Activated CD8-positive, alpha-beta memory T cell treated with anti-CD3 and anti-CD28 coated beads for 1 hour (primary cell): ENCODE measurements around the gene COX20.
"Not testable (repeated sequence)": the region's sequence is repeated elsewhere in the genome, so short reads cannot be mapped to it uniquely, and the experiment has no call there.

ENCODE experiments used
- DNase-seq, 2 donors: peaks; one replicate each; pipeline ENCODE4 v3.0.0-alpha.2; 2020; ENCODE audit warnings: low read depth in 1 of 2; ENCODE audit errors: extremely low read depth in 1 of 2

The COX20 gene

DNA sequence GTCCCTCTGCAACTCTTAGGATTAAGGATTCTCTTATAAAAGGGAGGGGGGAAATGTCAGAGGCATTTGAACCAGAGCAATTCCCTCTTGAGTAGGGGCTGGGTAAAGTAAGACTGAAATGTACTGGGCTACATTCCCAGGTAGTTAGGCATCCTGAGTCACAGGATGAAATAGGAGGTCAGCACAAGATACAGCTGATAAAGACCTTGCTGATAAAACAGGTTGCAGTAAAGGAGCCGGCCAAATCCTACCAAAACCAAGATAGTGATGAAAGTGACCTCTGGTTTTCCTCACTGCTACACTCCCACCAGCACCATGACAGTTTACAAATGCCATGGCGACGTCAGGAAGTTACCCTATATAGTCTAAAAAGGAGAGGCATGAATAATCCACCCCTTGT is 14.3 kb upstream of the COX20 start:
- DNase-seq: no peak

GRCh38 chr1:244822878-244823277 is 12.6 kb upstream of the COX20 start:
- no peak for DNase-seq

DNA sequence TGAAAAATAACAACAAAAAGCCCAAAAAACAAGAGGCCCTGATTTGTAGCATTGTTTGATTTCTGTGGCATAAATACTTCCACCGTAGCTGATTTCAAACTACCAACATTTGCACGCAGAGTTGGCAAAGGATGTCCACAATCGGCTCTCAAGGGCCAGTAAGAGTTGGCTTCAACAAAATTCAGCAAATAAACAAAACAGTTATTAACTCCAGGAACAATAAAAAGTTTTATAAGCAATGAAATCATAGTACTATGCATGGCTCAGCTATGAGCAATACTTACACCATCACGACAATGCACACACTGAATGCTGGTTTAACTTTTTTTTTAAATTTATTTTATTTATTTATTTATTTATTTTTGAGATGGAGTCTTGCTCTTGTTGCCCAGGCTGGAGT is 8.7 kb upstream of the COX20 start:
- no peak for DNase-seq

DNA sequence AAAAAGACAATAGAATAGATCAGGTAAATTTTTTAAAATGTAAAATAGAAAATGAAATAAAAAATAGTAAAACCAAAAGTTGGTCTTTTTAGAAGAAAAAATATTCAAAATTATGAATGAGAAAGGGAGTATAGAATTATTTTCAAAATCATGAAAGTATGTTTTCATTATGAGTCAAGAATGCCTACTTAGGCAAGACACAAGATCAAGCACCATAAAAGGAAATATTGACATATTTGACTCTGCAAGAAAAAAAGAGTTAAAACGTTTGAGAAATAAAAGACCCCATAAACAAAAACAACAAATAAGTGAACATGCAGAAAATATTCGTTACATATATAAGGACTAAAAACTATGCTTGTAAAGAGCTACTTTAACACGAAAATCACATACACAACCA is 4.8 kb upstream of the COX20 start:
- DNase-seq: no peak

- not testable (repeated sequence) for DNase-seq
Observed at GRCh38 chr1:244833260-244833659, 2.2 kb upstream of the COX20 start.

DNA sequence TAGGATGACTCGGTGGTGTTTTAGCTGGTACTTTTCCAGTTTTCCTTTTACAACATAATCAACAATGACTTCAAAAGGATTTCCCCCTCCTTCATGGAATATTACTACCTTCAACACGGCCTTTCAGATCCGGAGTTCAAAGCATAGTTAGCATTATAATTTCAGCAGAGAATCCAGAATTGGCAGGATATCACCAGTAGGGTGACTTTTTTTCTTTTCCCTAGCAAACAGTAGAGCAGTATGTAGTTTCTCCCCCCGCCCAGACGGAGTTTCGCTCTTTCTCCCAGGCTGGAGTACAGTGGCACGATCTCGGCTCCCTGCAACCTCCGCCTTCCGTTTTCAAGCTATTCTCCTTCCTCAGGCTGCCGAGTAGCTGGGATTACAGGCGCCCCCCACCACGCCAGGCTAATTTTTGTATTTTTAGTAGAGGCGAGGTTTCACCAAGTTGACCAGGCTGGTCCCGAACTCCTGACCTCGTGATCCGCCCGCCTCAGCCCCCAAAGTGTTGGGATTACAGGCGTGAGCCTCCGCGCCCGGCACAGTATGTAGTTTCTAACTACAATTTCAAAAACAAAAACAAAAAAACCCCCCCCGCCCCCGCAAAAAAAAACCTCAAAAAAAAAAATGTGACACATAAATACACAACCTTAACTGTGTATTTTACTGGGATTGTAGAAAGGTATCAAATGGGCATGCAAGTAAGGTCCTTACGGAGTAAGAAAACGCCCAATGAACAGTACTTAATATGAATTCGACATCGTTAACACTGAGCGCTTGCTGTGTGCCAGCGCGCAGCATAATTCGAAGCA is 1.5 kb upstream of the COX20 start:
- DNase-seq: peak in 1 of 2 donors; percentile 23

DNA sequence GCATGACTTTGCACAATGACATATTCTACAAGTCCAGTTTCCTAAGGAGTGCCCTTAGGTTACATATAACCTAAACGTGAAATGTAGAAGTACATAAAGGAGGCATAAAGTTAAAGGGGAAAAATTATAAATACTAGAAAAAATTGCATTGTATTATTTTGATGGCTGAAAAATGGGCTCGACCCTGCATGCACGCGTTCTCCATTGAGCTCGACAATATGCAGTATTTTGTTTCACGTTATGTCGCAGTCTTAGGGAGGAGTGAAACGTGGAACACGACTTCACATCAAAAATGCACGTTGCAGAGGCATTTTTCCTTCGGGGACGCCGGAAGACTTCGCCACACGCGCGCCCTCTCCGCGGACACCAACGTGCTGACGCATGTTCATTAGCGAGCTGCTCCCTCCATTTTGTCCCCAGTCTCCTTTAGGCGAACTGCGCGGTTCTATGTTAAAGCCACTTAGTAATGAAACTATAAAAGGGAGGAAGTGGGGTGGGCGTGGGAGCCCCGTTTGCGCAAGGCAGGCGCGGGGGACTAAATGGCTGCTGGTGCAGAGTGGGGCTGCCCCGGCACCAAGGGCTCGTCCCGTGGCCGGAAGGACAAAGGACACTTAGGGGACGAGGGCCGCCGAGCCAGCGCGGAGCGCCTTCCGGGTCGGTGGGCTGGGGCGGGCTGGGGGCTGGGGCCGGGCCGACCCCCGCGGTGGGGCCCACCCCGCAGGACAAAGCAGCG is 749 bp upstream of the COX20 start:
- DNase-seq: peak; percentile 72 to 73

GRCh38 chr1:244836135-244836521 is 670 bp downstream of the COX20 start:
- no peak for DNase-seq

DNA sequence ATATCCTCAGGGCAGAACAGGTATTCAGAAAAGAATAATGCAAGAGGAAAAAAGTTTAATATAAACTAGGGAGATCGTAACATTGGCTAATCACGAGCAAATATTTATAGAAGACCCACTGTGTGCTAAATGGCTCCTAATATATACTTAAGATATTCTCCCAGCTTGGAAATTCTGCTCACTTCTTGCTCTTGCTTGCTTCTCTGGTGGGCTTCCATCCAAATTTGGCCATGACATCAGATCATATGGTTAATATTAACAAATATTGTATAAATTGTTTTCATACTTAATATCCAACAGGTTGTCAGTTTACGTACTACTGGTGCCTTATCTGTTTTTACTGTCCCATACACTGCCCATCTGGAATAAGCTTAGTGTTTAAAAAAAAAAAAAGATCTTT is 1.1 kb downstream of the COX20 start:
- no peak for DNase-seq

GRCh38 chr1:244837597-244838258 is 2.3 kb downstream of the COX20 start:
- no peak for DNase-seq

DNA sequence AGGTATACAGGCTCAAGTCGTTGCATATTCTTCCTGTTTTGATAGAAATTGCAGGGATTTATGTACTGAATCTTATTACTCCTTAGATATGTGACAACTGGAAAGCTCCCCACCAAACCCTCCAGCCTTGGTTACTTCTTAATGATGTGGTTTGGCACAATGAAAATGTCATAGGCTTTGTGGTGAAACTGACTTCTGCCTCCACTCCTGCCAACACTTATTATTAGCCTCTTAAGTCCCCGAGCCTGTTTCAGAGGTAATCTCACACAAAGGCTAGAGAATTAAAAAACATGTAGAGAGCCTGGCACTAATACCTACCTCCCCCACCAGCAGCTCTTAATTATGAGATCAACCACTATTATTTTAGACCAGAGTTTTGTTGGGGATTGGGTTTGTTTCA is 4.2 kb downstream of the COX20 start:
- DNase-seq: no peak

DNA sequence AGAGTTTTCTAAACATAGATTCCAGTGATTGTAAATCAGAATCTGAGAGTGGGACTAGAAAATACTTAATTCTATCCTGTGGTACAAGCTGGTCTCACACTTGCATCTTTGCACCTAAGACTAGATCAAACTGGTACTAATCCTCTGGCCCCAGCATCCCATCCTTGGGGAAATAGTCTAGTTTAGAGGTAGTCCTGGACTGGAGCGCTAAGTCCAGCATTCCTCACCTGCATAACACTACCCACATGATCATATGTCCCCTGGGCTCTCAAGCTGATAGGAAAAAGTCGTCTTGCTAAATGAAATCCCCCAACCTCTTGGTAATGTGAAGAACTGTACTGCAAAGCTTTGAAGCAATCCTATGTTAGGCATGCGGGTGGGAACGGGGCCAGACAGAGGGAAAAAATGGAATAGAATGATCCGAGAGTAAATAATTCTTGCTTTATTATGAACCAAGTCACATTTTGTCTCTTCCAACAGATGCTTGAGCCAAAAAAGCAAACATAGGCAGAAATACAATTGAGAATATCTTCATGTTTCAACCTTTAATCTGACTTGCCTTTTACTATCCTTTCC is 4.8 kb downstream of the COX20 start:
- no peak for DNase-seq

GRCh38 chr1:244841273-244841927 is 5.9 kb downstream of the COX20 start:
- no peak for DNase-seq

GRCh38 chr1:244843148-244843978 is 7.9 kb downstream of the COX20 start:
- no peak for DNase-seq

DNA sequence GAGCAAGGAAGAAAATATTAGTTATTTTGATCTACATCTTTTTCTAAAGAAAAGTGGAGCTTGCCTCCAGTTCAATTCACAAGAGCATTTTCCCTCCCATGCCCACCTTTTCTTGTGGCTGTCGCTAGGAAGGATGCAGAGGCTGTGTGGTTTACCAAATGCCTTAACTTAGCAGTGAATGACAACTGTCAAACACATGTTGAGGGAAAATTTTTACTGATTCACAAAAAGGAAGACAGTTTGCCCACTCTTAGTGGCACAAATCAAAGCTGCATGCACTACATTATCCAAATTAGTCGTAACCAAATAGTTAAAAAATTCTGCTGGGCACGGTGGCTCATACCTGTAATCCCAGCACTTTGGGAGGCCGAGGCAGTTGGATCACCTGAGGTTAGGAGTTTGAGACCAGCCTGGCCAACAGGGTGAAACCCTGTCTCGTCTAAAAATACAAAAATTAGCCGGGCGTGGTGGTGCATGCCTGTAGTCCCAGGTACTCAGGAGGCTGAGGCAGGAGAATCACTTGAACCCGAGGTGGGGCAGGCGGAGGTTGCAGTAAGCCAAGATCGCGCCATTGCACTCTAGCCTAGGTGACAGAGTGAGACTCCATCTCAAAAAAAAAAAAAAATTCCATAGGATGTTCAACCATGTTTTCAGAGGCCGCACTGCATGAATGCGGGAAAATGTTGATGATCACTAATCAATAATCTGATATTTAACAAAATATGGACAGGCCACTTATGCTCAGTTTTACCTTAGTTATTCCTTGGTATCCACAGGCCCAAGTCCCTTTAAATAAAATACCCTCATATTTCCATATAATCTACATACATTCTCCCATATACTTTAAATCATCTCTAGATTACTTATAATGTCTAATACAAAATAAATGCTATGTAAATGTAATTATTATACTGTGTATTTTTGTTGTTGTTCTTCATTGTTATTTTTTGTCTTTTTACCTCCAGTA is 9.0 kb downstream of the COX20 start:
- no peak for DNase-seq

DNA sequence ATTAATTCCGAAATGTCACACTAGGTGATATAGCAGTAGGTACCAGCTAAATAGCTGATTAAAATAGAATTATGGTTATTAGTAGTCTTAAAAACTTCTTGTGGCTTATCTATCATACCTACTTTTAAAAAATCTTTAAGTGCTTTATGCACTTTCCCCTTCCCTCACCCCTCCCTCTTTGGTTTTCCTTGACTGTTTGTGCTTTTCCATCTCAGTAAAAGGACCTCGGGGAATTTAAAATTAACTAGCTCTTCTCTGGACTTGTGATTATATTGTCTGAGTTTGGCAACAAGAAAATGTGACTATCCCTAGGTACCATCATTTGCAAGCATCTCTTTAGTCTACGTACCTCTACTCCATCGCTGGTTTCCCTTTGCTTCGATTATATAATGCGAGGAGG is 11.2 kb downstream of the COX20 start:
- no peak for DNase-seq

GRCh38 chr1:244849189-244849866 is 13.9 kb downstream of the COX20 start:
- DNase-seq: no peak

- DNase-seq: no peak
Observed at GRCh38 chr1:244850099-244850852, 14.8 kb downstream of the COX20 start.
